HS-5 (cell line): Measurements from ENCODE around the gene SEMA3E.
"Not testable (repeated sequence)": the region's sequence is repeated elsewhere in the genome, so short reads cannot be mapped to it uniquely, and the experiment has no call there.

Experiments used
- DNase-seq: peaks from one replicate; pipeline ENCODE4 v3.0.0-alpha.2; 2012; ENCODE audit warnings: low read depth

Gene SEMA3E

DNA sequence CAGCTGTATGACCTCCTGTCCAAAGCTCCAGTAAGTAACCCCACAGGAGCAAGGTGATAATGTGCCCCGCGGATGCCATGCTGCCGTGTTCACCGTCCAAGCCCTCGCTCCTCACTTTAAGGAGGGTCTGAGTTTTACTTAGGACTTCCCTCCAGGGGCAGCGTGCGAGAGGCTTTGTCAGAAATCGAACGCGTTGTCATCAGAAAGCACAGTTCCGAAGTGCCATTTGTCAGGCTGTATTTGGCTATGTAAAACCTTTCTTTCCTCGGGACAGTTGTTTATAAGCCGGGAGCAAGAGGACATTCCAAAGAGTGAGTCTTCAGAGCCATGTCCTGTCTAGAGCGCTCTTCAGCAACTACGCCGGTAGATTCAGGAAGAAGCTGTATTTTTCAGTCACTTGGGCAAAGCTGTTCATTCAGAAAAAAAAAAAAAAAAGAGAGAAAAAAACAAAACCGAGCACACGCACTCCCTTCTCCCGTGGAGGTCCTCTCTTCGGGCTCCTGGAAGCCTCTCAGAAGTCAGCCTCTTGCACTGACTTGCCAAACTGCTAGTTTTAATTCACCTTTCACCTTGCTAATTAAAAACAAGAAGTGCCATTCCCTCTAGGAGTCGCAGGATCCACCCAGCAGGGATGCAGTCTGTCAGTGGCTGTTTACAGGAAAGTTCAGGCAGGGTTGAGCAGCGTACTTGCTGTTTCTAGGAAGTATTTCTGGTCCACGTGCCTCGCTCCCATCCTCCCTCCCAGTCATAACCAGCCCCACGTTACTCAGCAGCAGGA lies at the start of gene SEMA3E:
Gene SEMA3E (minus strand): TSS at position 676 of the 778 bp plus-strand sequence.
- DNase-seq = peak; percentile 5

- no peak for DNase-seq
Measured at GRCh38 chr7:83697804-83698530, 49.0 kb upstream of the SEMA3E start.

DNA sequence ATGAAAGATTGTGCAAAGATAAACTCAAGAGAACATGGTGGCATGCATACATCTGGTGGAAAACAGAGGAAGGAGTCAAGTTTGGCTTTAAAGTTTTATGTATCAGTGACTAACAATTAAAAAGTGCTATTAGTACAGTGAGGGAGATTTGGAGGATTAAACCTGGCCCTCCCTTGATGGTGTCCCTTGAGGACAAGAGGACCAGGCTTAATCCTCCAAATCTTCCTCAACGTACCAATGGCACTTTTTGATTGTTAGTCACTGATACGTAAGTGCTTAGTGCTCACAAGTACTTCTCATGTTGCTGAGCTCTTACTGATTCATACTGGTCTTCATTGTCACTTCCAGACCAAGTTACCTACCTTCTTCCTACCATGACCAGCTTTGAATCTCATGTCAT lies 47.2 kb upstream of the SEMA3E start:
- no peak for DNase-seq

DNA sequence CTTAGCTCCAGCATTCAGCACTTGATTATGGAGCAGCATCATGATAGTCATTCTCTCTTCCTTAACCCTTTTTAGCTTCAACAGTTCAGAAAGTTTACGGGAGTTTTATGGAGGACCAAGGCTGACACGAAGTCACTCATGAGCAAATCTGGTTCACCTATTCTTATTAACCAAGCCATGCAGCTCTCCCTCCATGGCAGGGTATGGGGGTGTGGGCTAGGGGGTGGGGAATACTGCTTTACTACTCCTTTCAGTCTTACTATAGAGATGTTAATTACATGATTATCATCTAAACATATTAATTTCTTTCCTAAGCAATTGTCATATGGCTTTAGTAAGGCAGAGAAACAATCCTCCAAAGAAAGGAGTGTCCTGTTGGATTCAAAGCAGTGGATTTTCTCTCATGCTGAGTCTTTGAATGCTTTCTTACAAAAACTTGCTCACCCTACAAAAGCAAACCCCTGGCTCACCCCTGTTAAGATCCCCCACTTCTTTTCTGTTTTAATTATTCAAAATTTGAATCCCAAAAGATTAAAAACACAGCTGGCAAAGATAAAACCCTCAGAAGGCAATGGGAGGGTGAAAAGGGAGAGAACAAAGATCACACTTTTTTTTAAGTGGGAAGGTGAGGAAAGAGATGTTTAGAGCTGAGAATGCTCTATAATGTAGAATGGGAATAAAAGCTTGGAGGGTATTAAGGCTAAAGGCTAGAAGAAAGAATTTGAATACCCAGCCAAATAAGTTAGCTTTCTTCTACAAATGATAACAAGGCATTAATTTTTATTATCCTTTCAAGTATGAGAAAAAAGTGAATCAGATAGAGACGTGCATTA lies 46.4 kb upstream of the SEMA3E start:
- DNase-seq = no peak

- no peak for DNase-seq
Measured at GRCh38 chr7:83693256-83693655, 44.3 kb upstream of the SEMA3E start.

DNA sequence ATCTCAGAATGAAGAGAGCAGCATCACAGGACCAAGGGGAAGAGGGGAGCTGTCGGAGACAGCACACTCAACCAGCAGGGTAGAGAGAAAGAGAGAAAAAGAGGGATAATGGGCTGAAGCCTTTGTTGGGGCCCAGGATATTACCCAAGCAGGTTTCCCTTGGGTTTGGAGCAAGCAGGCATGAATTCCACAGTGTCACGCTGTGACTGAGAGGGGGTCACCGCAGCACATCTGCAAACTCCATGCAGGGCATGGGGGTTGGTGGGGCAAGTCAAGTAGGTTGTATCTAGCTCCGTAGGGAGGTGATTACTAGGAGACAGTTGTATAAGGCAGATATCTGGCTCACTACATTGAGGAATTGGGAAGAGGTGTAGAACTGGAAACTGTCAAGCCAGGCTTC lies 42.2 kb upstream of the SEMA3E start:
- DNase-seq = no peak

DNA sequence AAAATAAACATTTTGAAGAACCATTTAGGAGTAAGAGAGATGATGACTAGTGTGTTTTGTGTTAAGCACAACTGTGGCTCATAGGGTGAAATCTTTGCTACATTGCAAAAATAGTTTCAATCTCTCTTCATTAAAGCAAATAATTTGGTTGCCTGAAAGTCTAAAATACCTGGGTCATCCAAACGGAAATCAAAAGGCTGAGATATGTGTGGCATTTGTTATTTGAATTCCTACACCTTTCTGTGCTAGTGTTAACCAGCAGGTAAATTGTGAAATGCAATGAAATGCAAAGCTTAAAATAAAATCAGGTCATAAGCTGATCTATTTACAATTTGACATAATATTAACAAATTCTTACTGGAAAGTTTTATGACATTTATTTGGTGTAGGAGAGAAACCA lies 40.9 kb upstream of the SEMA3E start:
- DNase-seq = no peak

DNA sequence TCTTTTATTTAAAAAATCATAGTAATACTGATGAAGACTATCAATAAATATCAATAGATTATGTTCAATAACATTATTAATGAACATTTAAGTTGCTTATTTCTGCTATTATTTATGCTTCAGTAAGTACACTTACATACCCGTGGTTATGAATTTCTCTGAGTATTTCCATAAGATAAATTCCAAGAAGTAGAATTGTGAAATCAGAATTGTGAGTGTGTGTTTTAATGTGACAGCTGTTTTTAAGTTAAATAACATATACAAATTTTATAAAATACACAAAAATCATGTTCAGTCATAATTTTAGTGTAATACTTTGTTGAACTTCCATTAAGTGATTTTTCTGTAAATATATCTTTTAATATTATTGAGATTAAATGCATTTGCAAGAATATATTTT lies 37.5 kb upstream of the SEMA3E start:
- no peak for DNase-seq

DNA sequence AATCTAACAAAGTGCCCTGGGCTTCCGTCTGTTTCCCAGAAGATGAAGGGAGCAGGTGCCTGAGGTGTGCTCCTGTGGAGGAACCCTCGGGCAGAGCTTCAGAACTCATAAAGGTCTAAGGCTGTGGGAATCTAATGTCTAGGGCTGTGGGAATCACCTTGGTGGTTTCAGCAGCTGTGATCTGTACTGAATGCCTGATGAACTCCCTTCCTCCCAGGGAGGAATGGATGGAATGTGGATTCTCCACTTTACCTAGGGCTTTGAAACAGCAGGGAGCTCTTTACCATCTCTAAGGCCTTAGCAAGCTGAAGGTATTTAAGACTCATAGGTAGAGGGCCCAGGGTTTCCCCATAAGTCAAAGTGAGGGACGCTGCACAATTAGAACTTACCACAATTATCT lies 36.0 kb upstream of the SEMA3E start:
- DNase-seq = no peak

- no peak for DNase-seq
Measured at GRCh38 chr7:83681200-83681778, 32.4 kb upstream of the SEMA3E start.

DNA sequence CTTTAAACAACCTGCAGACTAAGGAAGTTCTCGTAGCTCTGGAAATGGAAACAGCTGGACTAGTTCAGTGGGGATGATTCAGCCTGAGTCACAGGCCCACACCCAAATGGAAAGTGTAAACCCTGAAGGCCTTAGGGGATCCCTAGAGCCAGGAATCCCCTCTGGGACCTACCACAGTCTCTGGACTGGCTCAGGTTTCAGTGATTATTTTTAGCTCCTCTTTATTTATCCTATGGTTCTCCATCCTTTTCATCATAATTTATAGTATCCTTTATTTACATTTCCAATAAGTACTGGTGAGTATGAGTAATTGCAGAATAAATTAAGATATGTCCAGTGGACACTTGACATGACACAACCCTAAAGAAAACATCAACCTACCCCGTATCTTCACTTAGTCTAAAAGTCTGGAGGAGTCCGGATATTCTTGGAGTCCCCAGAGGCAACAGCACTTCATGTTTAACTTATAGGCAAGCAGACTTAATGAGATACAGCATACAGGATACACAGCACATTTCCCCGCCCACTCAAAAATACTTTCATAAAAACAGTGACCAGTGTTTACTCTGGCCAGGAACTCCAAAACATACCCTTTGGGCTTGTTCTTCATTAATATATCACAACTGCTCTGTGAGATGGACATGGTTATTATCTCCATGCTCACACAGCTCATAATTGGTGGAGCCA lies 28.4 kb upstream of the SEMA3E start:
- peak; percentile 79 for DNase-seq

GRCh38 chr7:83673291-83673690 lies 24.4 kb upstream of the SEMA3E start:
- DNase-seq = not testable (repeated sequence)

DNA sequence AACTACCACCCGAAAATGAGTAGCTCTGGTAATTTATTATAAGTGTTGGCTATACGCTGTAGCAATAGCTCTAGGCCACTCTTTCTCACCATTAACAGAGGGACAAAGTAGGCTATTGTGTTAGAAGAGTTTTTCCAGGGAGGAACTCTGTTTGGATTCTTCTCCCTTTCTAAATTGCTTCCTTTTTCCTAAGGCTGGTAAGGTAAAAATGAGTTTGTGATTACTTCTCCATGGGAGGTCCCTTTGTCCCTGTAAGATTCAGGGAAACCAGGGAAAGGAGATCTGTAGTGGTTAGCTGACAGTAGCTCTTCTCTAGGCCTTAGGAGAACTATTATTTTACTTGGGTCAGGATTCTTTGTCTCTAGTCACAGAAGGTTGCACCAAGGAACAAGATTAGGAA lies 23.2 kb upstream of the SEMA3E start:
- no peak for DNase-seq

DNA sequence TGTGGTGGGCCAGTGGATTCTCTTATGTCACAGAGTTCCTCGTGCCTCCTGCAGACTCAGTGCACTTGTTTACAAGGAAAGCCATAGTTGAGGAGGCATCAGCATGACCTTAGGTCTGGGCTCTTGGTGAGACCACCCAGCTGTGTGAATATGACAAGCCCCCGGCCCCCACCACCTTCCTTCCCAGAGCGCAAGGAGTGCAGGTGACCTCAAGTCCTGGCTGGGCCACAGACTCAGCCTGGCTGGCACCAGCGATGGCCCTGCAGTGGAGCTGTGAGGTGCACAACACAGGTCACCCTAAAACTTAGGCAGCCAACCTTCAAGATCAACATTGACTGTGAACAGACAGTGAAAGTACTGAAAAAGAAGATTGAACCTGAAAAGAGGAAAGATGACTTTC lies 14.2 kb upstream of the SEMA3E start:
- DNase-seq = no peak

- no peak for DNase-seq
Measured at GRCh38 chr7:83658126-83658525, 9.2 kb upstream of the SEMA3E start.

- peak; percentile 5 for DNase-seq
Measured at GRCh38 chr7:83655951-83656556, 7.1 kb upstream of the SEMA3E start.

DNA sequence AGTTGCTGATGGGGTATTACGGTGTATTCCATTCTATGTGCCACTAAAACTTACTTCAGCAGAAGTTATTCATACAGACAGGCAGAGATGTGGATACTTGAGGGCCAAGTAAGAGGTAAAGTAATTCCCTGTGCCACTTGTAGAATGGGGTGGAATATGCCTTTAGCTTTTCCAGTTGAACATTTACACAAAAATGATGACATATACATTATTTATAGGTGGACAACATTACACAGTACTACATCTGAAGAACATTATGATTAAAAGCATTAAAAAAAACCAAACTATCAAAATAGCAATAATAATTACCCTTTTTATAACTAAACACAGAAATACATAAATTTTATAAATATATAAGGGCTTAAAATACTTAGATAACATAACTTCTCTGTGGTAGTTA lies 3.5 kb upstream of the SEMA3E start:
- no peak for DNase-seq

DNA sequence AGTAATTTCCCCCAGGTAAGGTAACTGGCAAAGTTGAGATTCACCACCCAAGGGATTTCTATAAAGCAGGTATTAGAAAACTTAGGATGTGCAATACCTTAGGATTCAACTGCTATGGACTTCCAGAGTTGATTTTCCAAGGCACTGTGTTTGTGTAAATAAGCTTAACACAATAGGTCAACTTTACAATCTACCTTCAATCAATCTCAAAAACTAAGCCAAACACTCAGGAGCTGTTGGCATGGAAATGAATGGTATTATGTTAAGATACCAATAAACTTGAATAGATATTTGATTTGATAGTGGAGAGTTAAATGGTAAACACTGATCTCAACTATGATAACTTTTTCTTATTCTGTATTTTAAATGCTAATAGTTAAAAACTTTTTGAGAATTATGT lies 762 bp upstream of the SEMA3E start:
- no peak for DNase-seq

DNA sequence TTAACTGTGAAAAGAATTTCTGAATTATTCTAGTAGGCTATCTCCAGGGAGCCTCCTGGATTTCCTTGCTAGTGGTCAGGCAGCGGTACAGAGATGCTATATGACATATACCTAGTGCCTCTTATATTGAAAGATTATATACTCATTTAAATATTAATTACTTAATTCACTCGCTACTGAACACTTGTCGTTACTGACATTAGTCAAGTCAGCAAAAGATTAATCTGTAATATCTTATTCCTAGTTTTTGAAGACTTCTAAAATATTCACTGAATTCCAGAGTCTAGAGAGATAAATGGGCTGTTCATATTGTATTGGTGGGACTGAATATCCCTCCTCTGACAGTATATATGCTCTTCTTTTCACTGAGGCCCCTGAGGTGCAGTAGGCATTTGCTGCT lies 2.9 kb downstream of the SEMA3E start:
- DNase-seq = no peak

DNA sequence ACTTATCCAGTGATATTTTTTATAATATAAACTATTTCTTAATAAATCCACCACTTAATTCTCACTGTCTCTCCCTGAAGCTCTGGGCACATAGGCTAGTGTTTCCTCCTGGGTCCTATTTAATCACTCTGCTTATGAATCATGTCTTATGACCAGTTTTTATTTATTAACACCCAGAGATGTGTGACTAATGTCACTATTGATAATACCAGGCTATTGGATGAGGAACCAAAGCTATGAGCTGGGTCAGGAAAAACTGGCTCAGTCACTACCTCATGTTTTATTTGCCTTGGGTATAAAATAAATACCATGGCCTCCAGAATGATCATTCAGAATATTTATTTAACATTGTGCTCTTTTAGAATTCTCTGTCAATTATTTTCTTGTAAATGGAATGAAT lies 5.2 kb downstream of the SEMA3E start:
- no peak for DNase-seq

- DNase-seq = no peak
Measured at GRCh38 chr7:83643012-83643411, 5.9 kb downstream of the SEMA3E start.
